Superior temporal gyrus (tissue), 1 donor: ENCODE data around the gene SEMA5A.
"Not testable (repeated sequence)": the region's sequence is repeated elsewhere in the genome, so short reads cannot be mapped to it uniquely, and the experiment has no call there.

Source experiments
- DNase-seq: peaks from one replicate; pipeline ENCODE4 v3.0.0-alpha.2; 2016; ENCODE audit errors: extremely low spot score

The SEMA5A gene

GRCh38 chr5:9358961-9359685 lies 186.8 kb downstream of the SEMA5A start:
- no peak for DNase-seq

- no peak for DNase-seq
Observed at GRCh38 chr5:9356351-9356825, 189.5 kb downstream of the SEMA5A start.

GRCh38 chr5:9354336-9355081 lies 191.4 kb downstream of the SEMA5A start:
- no peak for DNase-seq

GRCh38 chr5:9353048-9353447 lies 192.8 kb downstream of the SEMA5A start:
- not testable (repeated sequence) for DNase-seq

- no peak for DNase-seq
Observed at GRCh38 chr5:9351546-9351945, 194.3 kb downstream of the SEMA5A start.

GRCh38 chr5:9350301-9350797 lies 195.5 kb downstream of the SEMA5A start:
- DNase-seq, result no peak

- no peak for DNase-seq
Observed at GRCh38 chr5:9348401-9348996, 197.4 kb downstream of the SEMA5A start.

GRCh38 chr5:9347541-9348295 lies 198.2 kb downstream of the SEMA5A start:
- no peak for DNase-seq

GRCh38 chr5:9347032-9347431 lies 198.8 kb downstream of the SEMA5A start:
- DNase-seq, result no peak

- no peak for DNase-seq
Observed at GRCh38 chr5:9344751-9345240, 201.1 kb downstream of the SEMA5A start.

- no peak for DNase-seq
Observed at GRCh38 chr5:9343146-9343850, 202.6 kb downstream of the SEMA5A start.

GRCh38 chr5:9342161-9342787 lies 203.6 kb downstream of the SEMA5A start:
- DNase-seq, result no peak

GRCh38 chr5:9340085-9340484 lies 205.8 kb downstream of the SEMA5A start:
- no peak for DNase-seq

- no peak for DNase-seq
Observed at GRCh38 chr5:9339206-9339818, 206.6 kb downstream of the SEMA5A start.

- no peak for DNase-seq
Observed at GRCh38 chr5:9338796-9339195, 207.1 kb downstream of the SEMA5A start.

GRCh38 chr5:9337928-9338595 lies 207.8 kb downstream of the SEMA5A start:
- peak; percentile 70 for DNase-seq

- no peak for DNase-seq
Observed at GRCh38 chr5:9335754-9336495, 209.9 kb downstream of the SEMA5A start.

GRCh38 chr5:9335269-9335668 lies 210.6 kb downstream of the SEMA5A start:
- DNase-seq, result no peak

GRCh38 chr5:9332026-9332425 lies 213.8 kb downstream of the SEMA5A start:
- no peak for DNase-seq
